HEK293 (cell line): ENCODE measurements around the gene HTN3.

Experiments used
- CTCF ChIA-PET: fragments of 350-600 bp; formaldehyde crosslinking; extraction: SDS; loops from one replicate; lab custom pipeline; 2021; ENCODE audit warnings: antibody characterized with exemption; lab: Yijun Ruan, JAX
- POLR2A ChIA-PET: fragments of 300-600 bp; formaldehyde crosslinking; extraction: SDS; loops from one replicate; lab custom pipeline; 2020; ENCODE audit warnings: antibody characterized with exemption, inconsistent platforms; lab: Yijun Ruan, JAX
- H3K27ac ChIP-seq: fragments of 200-500 bp; sonication (Bioruptor generic); 2 replicates; pipeline ENCODE4 v1.5.1; 2014; ENCODE audit warnings: low read depth, low read length, control low read depth, inconsistent platforms; ENCODE audit errors: extremely low read depth
- H3K36me3 ChIP-seq, 2 experiments: fragments of 200-500 bp in 1 of 2; sonication (Bioruptor generic) in 1 of 2; 1 replicate in 1 of 2; 2 replicates in 1 of 2; pipeline ENCODE4 v1.5.1; 2014 to 2017; ENCODE audit warnings: inconsistent platforms in 2 of 2, low read length in 2 of 2; ENCODE audit not compliant: control insufficient read depth in 2 of 2, insufficient read depth in 1 of 2
- H3K4me1 ChIP-seq: fragments of 200-500 bp; sonication (Bioruptor generic); 2 replicates; pipeline ENCODE4 v1.5.1; 2014; ENCODE audit warnings: mild to moderate bottlenecking, low read length, inconsistent platforms; ENCODE audit not compliant: control insufficient read depth, insufficient read depth
- H3K4me3 ChIP-seq: 2 replicates; pipeline ENCODE4 v1.5.1; 2011; ENCODE audit warnings: low read depth, mild to moderate bottlenecking, control low read depth, low read length, moderate library complexity
- H3K9me3 ChIP-seq: fragments of 200-500 bp; sonication (Bioruptor generic); 2 replicates; pipeline ENCODE4 v1.5.1; 2014; ENCODE audit warnings: low read depth, low read length, inconsistent platforms; ENCODE audit not compliant: control insufficient read depth, insufficient read depth
- KLF7 ChIP-seq: fragments of 450-650 bp; formaldehyde crosslinking; IDR thresholded peaks from 2 replicates; pipeline ENCODE4 v1.5.1; 2016; ENCODE audit warnings: missing biosample characterization, missing genetic modification characterization, borderline replicate concordance
- KLF9 ChIP-seq: fragments of 450-650 bp; formaldehyde crosslinking; IDR thresholded peaks from 2 replicates; pipeline ENCODE4 v1.5.1; 2016; ENCODE audit warnings: missing biosample characterization, missing genetic modification characterization, low read depth
- PRDM1 ChIP-seq: fragments of 450-650 bp; formaldehyde crosslinking; IDR thresholded peaks from 2 replicates; pipeline ENCODE4; 2016; ENCODE audit warnings: missing biosample characterization, missing genetic modification characterization
- ZNF169 ChIP-seq: fragments of 450-650 bp; formaldehyde crosslinking; IDR thresholded peaks from 2 replicates; pipeline ENCODE4 v1.5.1; 2016; ENCODE audit warnings: missing biosample characterization, missing genetic modification characterization
- ZNF544 ChIP-seq: fragments of 450-650 bp; formaldehyde crosslinking; IDR thresholded peaks from 2 replicates; pipeline ENCODE4 v1.5.0; 2017; ENCODE audit warnings: missing biosample characterization, missing genetic modification characterization
- ZNF623 ChIP-seq: fragments of 450-650 bp; formaldehyde crosslinking; IDR thresholded peaks from 2 replicates; pipeline ENCODE4 v1.5.1; 2016; ENCODE audit warnings: missing biosample characterization, missing genetic modification characterization
- ZNF670 ChIP-seq: fragments of 450-650 bp; formaldehyde crosslinking; IDR thresholded peaks from 2 replicates; pipeline ENCODE4 v1.5.1; 2016; ENCODE audit warnings: missing biosample characterization, missing genetic modification characterization, low read depth
- ZNF701 ChIP-seq: fragments of 450-650 bp; formaldehyde crosslinking; IDR thresholded peaks from 2 replicates; pipeline ENCODE4 v1.5.1; 2016; ENCODE audit warnings: missing biosample characterization, missing genetic modification characterization
- ZNF707 ChIP-seq: fragments of 450-650 bp; formaldehyde crosslinking; IDR thresholded peaks from 2 replicates; pipeline ENCODE4 v1.5.1; 2016; ENCODE audit warnings: missing biosample characterization, missing genetic modification characterization
- ZNF785 ChIP-seq: fragments of 450-650 bp; formaldehyde crosslinking; IDR thresholded peaks from 2 replicates; pipeline ENCODE4 v1.5.1; 2016; ENCODE audit warnings: missing biosample characterization, missing genetic modification characterization
- ZSCAN4 ChIP-seq: fragments of 450-650 bp; formaldehyde crosslinking; IDR thresholded peaks from 2 replicates; pipeline ENCODE4 v1.5.1; 2017; ENCODE audit warnings: missing biosample characterization, missing genetic modification characterization
- TF ChIP-seq, protein P1 (sequence below): fragments of 450-650 bp; formaldehyde crosslinking; IDR thresholded peaks from 2 replicates; pipeline ENCODE4 v1.5.1; 2016; ENCODE audit warnings: missing biosample characterization, missing genetic modification characterization, low read depth
- TF ChIP-seq, protein P2 (sequence below): fragments of 450-650 bp; formaldehyde crosslinking; IDR thresholded peaks from 2 replicates; pipeline ENCODE4 v1.5.1; 2016; ENCODE audit warnings: missing biosample characterization, missing genetic modification characterization, low read depth
- TF ChIP-seq, protein P3 (sequence below): fragments of 450-650 bp; formaldehyde crosslinking; IDR thresholded peaks from 2 replicates; pipeline ENCODE4 v1.5.0; 2017; ENCODE audit warnings: missing biosample characterization, missing genetic modification characterization, borderline replicate concordance

Gene HTN3

GRCh38 chr4:70062000-70062399, 33.7 kb downstream of the HTN3 start:
- Histone ChIP-seq H3K27ac (no peak overlapping the region), H3K9me3 (no peaks in the 10 kb centered on the region), H3K36me3 (no peaks in the 10 kb centered on the region), H3K4me3 (no peak overlapping the region), H3K4me1 (no peaks in the 10 kb centered on the region)
- ChIA-PET CTCF (interaction anchor here (0.7 kb wide), 1 partner anchor 470 kb away, joined by 3 read pairs; no protein-coding TSS in a partner anchor), POLR2A (no interaction called here)
- TF ChIP-seq ZNF544 (tag by site-specific recombination) (no peak), ZNF701 (no peak), ZNF169 (tag by site-specific recombination) (no peak), ZNF707 (no peak), KLF9 (tag by site-specific recombination) (no peak), ZNF623 (tag by site-specific recombination) (no peak), PRDM1 (tag by site-specific recombination) (no peak), ZNF785 (no peak)
- TF ChIP-seq, protein P1, sequence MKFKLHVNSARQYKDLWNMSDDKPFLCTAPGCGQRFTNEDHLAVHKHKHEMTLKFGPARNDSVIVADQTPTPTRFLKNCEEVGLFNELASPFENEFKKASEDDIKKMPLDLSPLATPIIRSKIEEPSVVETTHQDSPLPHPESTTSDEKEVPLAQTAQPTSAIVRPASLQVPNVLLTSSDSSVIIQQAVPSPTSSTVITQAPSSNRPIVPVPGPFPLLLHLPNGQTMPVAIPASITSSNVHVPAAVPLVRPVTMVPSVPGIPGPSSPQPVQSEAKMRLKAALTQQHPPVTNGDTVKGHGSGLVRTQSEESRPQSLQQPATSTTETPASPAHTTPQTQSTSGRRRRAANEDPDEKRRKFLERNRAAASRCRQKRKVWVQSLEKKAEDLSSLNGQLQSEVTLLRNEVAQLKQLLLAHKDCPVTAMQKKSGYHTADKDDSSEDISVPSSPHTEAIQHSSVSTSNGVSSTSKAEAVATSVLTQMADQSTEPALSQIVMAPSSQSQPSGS (tag by site-specific recombination), result no peak

DNA sequence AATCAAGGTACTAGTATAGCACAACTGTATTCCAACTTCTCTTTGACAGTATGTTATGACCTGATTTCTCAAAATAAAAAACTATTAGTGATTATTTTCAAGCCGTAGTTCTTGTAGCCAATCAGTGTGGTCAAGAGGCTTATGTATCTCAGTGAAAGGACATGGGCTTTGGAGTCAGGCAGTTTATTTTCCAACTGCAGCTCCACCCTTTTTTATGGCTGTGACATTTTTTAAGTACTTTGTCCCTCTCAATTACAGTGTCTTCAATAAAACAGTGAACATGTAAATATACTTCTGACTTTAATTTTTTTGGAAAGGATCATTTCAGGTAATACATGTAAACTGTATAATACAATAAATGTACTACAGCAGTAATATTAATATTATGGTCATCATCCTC, 51.9 kb downstream of the HTN3 start:
- no peaks in the 10 kb centered on the region for H3K4me1 ChIP-seq
- TF ChIP-seq, protein P2, sequence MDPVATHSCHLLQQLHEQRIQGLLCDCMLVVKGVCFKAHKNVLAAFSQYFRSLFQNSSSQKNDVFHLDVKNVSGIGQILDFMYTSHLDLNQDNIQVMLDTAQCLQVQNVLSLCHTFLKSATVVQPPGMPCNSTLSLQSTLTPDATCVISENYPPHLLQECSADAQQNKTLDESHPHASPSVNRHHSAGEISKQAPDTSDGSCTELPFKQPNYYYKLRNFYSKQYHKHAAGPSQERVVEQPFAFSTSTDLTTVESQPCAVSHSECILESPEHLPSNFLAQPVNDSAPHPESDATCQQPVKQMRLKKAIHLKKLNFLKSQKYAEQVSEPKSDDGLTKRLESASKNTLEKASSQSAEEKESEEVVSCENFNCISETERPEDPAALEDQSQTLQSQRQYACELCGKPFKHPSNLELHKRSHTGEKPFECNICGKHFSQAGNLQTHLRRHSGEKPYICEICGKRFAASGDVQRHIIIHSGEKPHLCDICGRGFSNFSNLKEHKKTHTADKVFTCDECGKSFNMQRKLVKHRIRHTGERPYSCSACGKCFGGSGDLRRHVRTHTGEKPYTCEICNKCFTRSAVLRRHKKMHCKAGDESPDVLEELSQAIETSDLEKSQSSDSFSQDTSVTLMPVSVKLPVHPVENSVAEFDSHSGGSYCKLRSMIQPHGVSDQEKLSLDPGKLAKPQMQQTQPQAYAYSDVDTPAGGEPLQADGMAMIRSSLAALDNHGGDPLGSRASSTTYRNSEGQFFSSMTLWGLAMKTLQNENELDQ (tag by site-specific recombination), result no peak
- TF ChIP-seq ZNF670 (tag by site-specific recombination) (no peak), KLF7 (no peak), ZSCAN4 (tag by site-specific recombination) (no peak)
- TF ChIP-seq, protein P3, sequence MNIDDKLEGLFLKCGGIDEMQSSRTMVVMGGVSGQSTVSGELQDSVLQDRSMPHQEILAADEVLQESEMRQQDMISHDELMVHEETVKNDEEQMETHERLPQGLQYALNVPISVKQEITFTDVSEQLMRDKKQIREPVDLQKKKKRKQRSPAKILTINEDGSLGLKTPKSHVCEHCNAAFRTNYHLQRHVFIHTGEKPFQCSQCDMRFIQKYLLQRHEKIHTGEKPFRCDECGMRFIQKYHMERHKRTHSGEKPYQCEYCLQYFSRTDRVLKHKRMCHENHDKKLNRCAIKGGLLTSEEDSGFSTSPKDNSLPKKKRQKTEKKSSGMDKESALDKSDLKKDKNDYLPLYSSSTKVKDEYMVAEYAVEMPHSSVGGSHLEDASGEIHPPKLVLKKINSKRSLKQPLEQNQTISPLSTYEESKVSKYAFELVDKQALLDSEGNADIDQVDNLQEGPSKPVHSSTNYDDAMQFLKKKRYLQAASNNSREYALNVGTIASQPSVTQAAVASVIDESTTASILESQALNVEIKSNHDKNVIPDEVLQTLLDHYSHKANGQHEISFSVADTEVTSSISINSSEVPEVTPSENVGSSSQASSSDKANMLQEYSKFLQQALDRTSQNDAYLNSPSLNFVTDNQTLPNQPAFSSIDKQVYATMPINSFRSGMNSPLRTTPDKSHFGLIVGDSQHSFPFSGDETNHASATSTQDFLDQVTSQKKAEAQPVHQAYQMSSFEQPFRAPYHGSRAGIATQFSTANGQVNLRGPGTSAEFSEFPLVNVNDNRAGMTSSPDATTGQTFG (tag by site-specific recombination), result no peak
- no peaks in the 10 kb centered on the region for H3K9me3 ChIP-seq
- ChIA-PET CTCF (no interaction called here), POLR2A (no interaction called here)
- no peaks in the 10 kb centered on the region for H3K36me3 ChIP-seq
- H3K4me3 ChIP-seq, result no peak overlapping the region
- H3K27ac ChIP-seq, result no peak overlapping the region
